NCI-H146 (cell line): ENCODE measurements around the gene NDUFA1.
"Not testable (repeated sequence)": the region's sequence is repeated elsewhere in the genome, so short reads cannot be mapped to it uniquely, and the experiment has no call there.

Experiments used
- DNase-seq: peaks from one replicate; lab custom pipeline; 2025; lab: John Stamatoyannopoulos, UW

Gene NDUFA1

GRCh38 chrX:119900976-119901375 lies 29.3 kb downstream of the NDUFA1 start:
- no peak for DNase-seq

DNA sequence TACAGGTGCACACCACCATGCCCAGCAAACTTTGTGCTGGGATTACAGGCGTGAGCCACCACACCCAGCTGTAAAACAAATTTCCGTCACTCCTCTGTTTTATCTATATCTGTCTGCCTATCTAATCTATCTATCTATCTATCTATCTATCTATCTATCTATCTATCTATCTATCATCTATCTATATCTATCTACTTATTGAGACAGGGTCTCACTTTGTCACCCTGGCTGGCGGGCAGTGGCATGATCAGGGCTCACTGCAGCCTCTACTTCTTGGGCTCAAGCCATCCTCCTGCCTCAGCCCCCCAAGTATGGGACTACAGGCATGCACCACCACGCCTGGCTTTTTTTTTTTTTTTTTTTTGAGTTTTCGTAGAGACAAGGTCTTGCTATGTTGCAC lies 44.7 kb downstream of the NDUFA1 start:
- no peak for DNase-seq

GRCh38 chrX:119917877-119918276 lies 46.2 kb downstream of the NDUFA1 start:
- DNase-seq = no peak

DNA sequence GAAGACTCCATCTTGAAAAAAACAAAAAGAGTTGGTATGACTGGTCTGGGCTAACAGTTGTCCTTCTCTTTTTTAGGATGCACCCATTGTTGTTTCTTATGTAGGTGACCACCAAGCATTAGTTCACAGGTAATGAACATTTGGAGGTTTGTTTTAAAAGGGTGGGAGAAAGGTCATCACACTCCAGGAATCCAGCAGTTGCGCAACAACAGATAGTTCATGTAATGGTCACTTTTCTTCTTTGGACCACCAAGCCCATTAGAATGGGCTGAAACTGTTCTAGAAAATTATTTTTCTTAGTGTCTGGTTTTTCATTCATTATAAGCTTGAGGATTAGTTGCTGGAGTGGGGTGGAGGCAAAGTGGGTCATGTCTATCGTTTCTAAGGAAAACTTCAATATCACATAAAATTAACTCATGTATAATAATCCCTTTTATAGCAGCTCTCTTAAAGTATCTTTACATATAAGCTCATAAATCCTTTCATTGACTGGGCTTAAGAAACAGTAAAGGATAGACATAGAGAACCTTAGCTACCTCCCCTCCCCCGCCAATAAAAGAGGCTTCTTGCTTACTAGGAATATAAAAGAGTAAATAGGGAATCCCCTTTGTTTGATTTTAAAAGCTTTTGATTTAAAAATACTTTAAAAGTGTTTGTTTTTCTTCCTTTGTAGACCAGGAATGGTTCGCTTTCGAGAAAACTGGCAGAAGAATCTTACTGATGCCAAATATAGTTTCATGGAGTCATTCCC lies 48.4 kb downstream of the NDUFA1 start:
- no peak for DNase-seq

GRCh38 chrX:119922391-119922790 lies 50.8 kb downstream of the NDUFA1 start:
- DNase-seq = not testable (repeated sequence)
